Loucy (cell line): ENCODE data around the gene ATG10.
"Not testable (repeated sequence)": the region's sequence is repeated elsewhere in the genome, so short reads cannot be mapped to it uniquely, and the experiment has no call there.

ENCODE experiments used
- H2AFZ ChIP-seq: fragments of 200-600 bp; sonication (generic); 2 replicates; pipeline ENCODE4 v1.6.0; 2016; ENCODE audit warnings: antibody characterized with exemption, mild to moderate bottlenecking, low read length, moderate library complexity
- H3F3A ChIP-seq: fragments of 200-600 bp; 2 replicates; pipeline ENCODE4 v1.6.0; 2016; ENCODE audit warnings: antibody characterized with exemption, low read depth, mild to moderate bottlenecking
- H3K27me3 ChIP-seq: fragments of 200-600 bp; sonication (generic); 2 replicates; pipeline ENCODE4 v1.6.1; 2014; ENCODE audit warnings: low read length, mild to moderate bottlenecking; ENCODE audit not compliant: insufficient read depth, poor library complexity, severe bottlenecking
- H3K36me3 ChIP-seq: fragments of 200-600 bp; sonication (generic); 2 replicates; pipeline ENCODE4 v1.6.1; 2016; ENCODE audit warnings: low read length; ENCODE audit not compliant: insufficient read depth
- H3K4me1 ChIP-seq: fragments of 200-600 bp; sonication (generic); 2 replicates; pipeline ENCODE4 v1.5.1; 2014; ENCODE audit warnings: low read length, mild to moderate bottlenecking; ENCODE audit not compliant: insufficient read depth, poor library complexity, severe bottlenecking
- H3K4me2 ChIP-seq: fragments of 200-600 bp; sonication (generic); 2 replicates; pipeline ENCODE4 v1.6.0; 2014; ENCODE audit warnings: antibody characterized with exemption, low read length, low read depth, mild to moderate bottlenecking; ENCODE audit not compliant: poor library complexity, severe bottlenecking
- H3K4me3 ChIP-seq: fragments of 200-600 bp; sonication (generic); 2 replicates; pipeline ENCODE4 v1.5.1; 2014; ENCODE audit warnings: low read length, mild to moderate bottlenecking, mixed read lengths; ENCODE audit not compliant: poor library complexity, severe bottlenecking
- H3K79me2 ChIP-seq: fragments of 200-600 bp; sonication (generic); 2 replicates; pipeline ENCODE4 v1.6.1; 2014; ENCODE audit warnings: low read length; ENCODE audit not compliant: insufficient read depth
- H3K9ac ChIP-seq: fragments of 200-600 bp; sonication (generic); 2 replicates; pipeline ENCODE4 v1.6.0; 2014; ENCODE audit warnings: mild to moderate bottlenecking, low read depth, low read length, moderate library complexity; ENCODE audit not compliant: poor library complexity, severe bottlenecking
- H3K9me2 ChIP-seq: fragments of 200-600 bp; sonication (generic); replicated peaks from 2 replicates; pipeline ENCODE4 v1.6.1; 2016; ENCODE audit warnings: low read depth, low read length, mixed read lengths
- H3K9me3 ChIP-seq: fragments of 200-600 bp; sonication (generic); 2 replicates; pipeline ENCODE4 v1.6.1; 2014; ENCODE audit warnings: mild to moderate bottlenecking, antibody characterized with exemption, low read length, low read depth; ENCODE audit not compliant: insufficient read depth
- H4K20me1 ChIP-seq: fragments of 200-600 bp; sonication (generic); 2 replicates; pipeline ENCODE4 v1.6.0; 2014; ENCODE audit warnings: antibody characterized with exemption, low read length, mild to moderate bottlenecking; ENCODE audit not compliant: insufficient read depth, poor library complexity, severe bottlenecking
- CTCF ChIP-seq: fragments of 200-600 bp; sonication (generic); conservative IDR thresholded peaks from 2 replicates; pipeline ENCODE4 v1.5.1; 2014; ENCODE audit warnings: mild to moderate bottlenecking, antibody characterized with exemption, low read length
- EZH2phosphoT487 ChIP-seq: fragments of 200-600 bp; IDR thresholded peaks from 2 replicates; pipeline ENCODE4 v1.6.1; 2018; ENCODE audit warnings: antibody characterized with exemption, mild to moderate bottlenecking, moderate library complexity, borderline replicate concordance

ATG10 gene

DNA sequence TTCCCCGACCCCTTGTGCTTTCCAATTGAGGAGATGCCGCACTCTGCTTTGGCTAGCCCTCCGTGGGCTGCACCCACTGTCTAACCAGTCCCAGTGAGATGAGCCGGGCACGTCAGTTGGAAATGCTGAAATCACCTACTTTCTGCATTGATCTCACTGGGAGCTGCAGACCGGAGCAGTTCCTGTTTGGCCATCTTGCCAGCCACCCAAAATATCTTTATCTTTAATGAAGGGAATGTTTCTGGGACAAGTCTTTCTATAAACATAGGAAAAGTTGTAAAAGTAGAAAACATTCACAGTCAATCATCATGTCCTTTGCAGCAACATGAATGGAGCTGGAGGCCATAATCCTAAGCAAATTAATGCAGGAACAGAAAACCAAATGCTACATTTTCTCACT, 158.8 kb downstream of the ATG10 start:
- Histone ChIP-seq H3F3A (no peaks in the 10 kb centered on the region), H3K9me2 (no peaks in the 10 kb centered on the region), H2AFZ (no peak overlapping the region), H3K4me2 (no peak overlapping the region), H3K9me3 (no peaks in the 10 kb centered on the region), H3K4me3 (no peak overlapping the region), H3K27me3 (no peaks in the 10 kb centered on the region), H3K9ac (no peak overlapping the region), H3K36me3 (no peaks in the 10 kb centered on the region), H3K79me2 (no peaks in the 10 kb centered on the region), H3K4me1 (no peaks in the 10 kb centered on the region), H4K20me1 (no peaks in the 10 kb centered on the region)
- TF ChIP-seq EZH2phosphoT487 (no peak), CTCF (no peak)

GRCh38 chr5:82137205-82137604, 165.4 kb downstream of the ATG10 start:
- no peak overlapping the region for H2AFZ ChIP-seq
- no peaks in the 10 kb centered on the region for H3K9me2 ChIP-seq
- H4K20me1 ChIP-seq = no peaks in the 10 kb centered on the region
- H3K4me3 ChIP-seq = no peak overlapping the region
- H3K9me3 ChIP-seq = no peaks in the 10 kb centered on the region
- no peak overlapping the region for H3K4me2 ChIP-seq
- no peaks in the 10 kb centered on the region for H3K4me1 ChIP-seq
- no peak overlapping the region for H3K9ac ChIP-seq
- no peaks in the 10 kb centered on the region for H3K36me3 ChIP-seq
- no peaks in the 10 kb centered on the region for H3F3A ChIP-seq
- H3K79me2 ChIP-seq = no peaks in the 10 kb centered on the region
- TF ChIP-seq CTCF (no peak), EZH2phosphoT487 (no peak)
- no peaks in the 10 kb centered on the region for H3K27me3 ChIP-seq

DNA sequence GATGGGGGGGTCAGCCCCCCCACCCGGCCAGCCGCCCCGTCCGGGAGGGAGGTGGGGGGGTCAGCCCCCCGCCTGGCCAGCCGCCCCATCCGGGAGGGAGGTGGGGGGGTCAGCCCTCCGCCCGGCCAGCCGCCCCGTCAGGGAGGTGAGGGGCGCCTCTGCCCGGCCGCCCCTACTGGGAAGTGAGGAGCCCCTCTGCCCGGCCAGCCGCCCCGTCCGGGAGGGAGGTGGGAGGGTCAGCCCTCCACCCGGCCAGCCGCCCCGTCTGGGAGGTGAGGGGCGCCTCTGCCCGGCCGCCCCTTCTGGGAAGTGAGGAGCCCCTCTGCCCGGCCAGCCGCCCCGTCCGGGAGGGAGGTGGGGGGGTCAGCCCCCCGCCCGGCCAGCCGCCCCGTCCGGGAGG, 168.0 kb downstream of the ATG10 start:
- H3K4me1 ChIP-seq, H3K9me3 ChIP-seq, H3K9ac ChIP-seq, H3K4me3 ChIP-seq, H3F3A ChIP-seq, H4K20me1 ChIP-seq, H3K79me2 ChIP-seq, H3K4me2 ChIP-seq, H2AFZ ChIP-seq, H3K27me3 ChIP-seq, H3K9me2 ChIP-seq, H3K36me3 ChIP-seq: not testable (repeated sequence)

GRCh38 chr5:82142217-82142841, 170.5 kb downstream of the ATG10 start:
- H3K9me2 ChIP-seq = no peaks in the 10 kb centered on the region
- no peaks in the 10 kb centered on the region for H3K27me3 ChIP-seq
- no peak overlapping the region for H2AFZ ChIP-seq
- H3K9me3 ChIP-seq = no peaks in the 10 kb centered on the region
- H3K4me2 ChIP-seq = no peak overlapping the region
- no peak overlapping the region for H3K9ac ChIP-seq
- no peaks in the 10 kb centered on the region for H3K79me2 ChIP-seq
- H3K4me1 ChIP-seq = no peaks in the 10 kb centered on the region
- no peaks in the 10 kb centered on the region for H3K36me3 ChIP-seq
- no peak overlapping the region for H3K4me3 ChIP-seq
- TF ChIP-seq EZH2phosphoT487 = no peak
- no peak for TF ChIP-seq CTCF
- H4K20me1 ChIP-seq = no peaks in the 10 kb centered on the region
- no peaks in the 10 kb centered on the region for H3F3A ChIP-seq
